ENCODE data around the gene CHIC2. TPM values are rescaled to one million over a fixed set of nuclear protein-coding genes. Genes with fewer than 3 reads are reported as not detected.

The CHIC2 gene
- total RNA-seq, 1 donor from 2014 or later = 28.9 TPM

- peaks cover 92% of the 10 kb centered on the region for H3K27me3 ChIP-seq (ENCODE audit: control insufficient read depth, insufficient read depth, low read length)
- DNase-seq (ENCODE audit: low read depth) = no peak
Observed at GRCh38 chr4:54099287-54099747, 34.9 kb upstream of the CHIC2 start.

GRCh38 chr4:54098375-54098774 lies 34.0 kb upstream of the CHIC2 start:
- H3K27me3 ChIP-seq (ENCODE audit: control insufficient read depth, insufficient read depth, low read length) = peaks cover 92% of the 10 kb centered on the region
- TF ChIP-seq CTCF (IDR thresholded peaks at IDR 0.05; ENCODE audit: insufficient read depth, low read length, poor library complexity, severe bottlenecking) = no peak
- no peak overlapping the region for H3K4me3 ChIP-seq (ENCODE audit: low read depth, low read length)
- H3K36me3 ChIP-seq (ENCODE audit: control insufficient read depth, insufficient read depth, low read length) = no peaks in the 10 kb centered on the region
- DNase-seq (ENCODE audit: low read depth) = no peak

More at GRCh38 chr4:54099287-54099747, 34.9 kb upstream of the CHIC2 start:
- H3K4me3 ChIP-seq (ENCODE audit: low read depth, low read length) = no peak overlapping the region
- no peak for TF ChIP-seq CTCF (IDR thresholded peaks at IDR 0.05; ENCODE audit: insufficient read depth, low read length, poor library complexity, severe bottlenecking)
- no peaks in the 10 kb centered on the region for H3K36me3 ChIP-seq (ENCODE audit: control insufficient read depth, insufficient read depth, low read length)

GRCh38 chr4:54097152-54097551 lies 32.7 kb upstream of the CHIC2 start:
- no peaks in the 10 kb centered on the region for H3K36me3 ChIP-seq (ENCODE audit: control insufficient read depth, insufficient read depth, low read length)
- no peak for DNase-seq (ENCODE audit: low read depth)
- TF ChIP-seq CTCF (IDR thresholded peaks at IDR 0.05; ENCODE audit: insufficient read depth, low read length, poor library complexity, severe bottlenecking) = no peak
- H3K27me3 ChIP-seq (ENCODE audit: control insufficient read depth, insufficient read depth, low read length) = peaks cover 93% of the 10 kb centered on the region
- H3K4me3 ChIP-seq (ENCODE audit: low read depth, low read length) = no peak overlapping the region

GRCh38 chr4:54096295-54096962 lies 32.0 kb upstream of the CHIC2 start:
- peaks cover 90% of the 10 kb centered on the region for H3K27me3 ChIP-seq (ENCODE audit: control insufficient read depth, insufficient read depth, low read length)
- H3K4me3 ChIP-seq (ENCODE audit: low read depth, low read length) = no peak overlapping the region
- TF ChIP-seq CTCF (IDR thresholded peaks at IDR 0.05; ENCODE audit: insufficient read depth, low read length, poor library complexity, severe bottlenecking) = no peak
- H3K36me3 ChIP-seq (ENCODE audit: control insufficient read depth, insufficient read depth, low read length) = no peaks in the 10 kb centered on the region
- no peak for DNase-seq (ENCODE audit: low read depth)

- DNase-seq (ENCODE audit: low read depth) = no peak
- TF ChIP-seq CTCF (IDR thresholded peaks at IDR 0.05; ENCODE audit: insufficient read depth, low read length, poor library complexity, severe bottlenecking) = no peak
- Histone ChIP-seq H3K36me3 (ENCODE audit: control insufficient read depth, insufficient read depth, low read length) (no peaks in the 10 kb centered on the region), H3K4me3 (ENCODE audit: low read depth, low read length) (no peak overlapping the region), H3K27me3 (ENCODE audit: control insufficient read depth, insufficient read depth, low read length) (peaks cover 79% of the 10 kb centered on the region)
Observed at GRCh38 chr4:54095110-54095825, 30.9 kb upstream of the CHIC2 start.

All from kidney epithelial cell (primary cell).